Fibroblast of the aortic adventitia (primary cell): ENCODE data around the gene TTYH1. TPM values are rescaled to one million over a fixed set of nuclear protein-coding genes. Genes with fewer than 3 reads are reported as not detected.

Experiments
- DNase-seq: peaks from one replicate; pipeline ENCODE4 v3.0.0-alpha.2; 2010; ENCODE audit warnings: low read depth
- H3K4me3 ChIP-seq: 2 replicates; pipeline ENCODE4 v1.5.1; 2011; ENCODE audit warnings: low read depth, mild to moderate bottlenecking, control low read depth, low read length, moderate library complexity
- CTCF ChIP-seq: IDR thresholded peaks from 2 replicates; pipeline ENCODE4 v1.5.1; 2011; ENCODE audit warnings: mild to moderate bottlenecking, low read length, control low read depth, inconsistent platforms; ENCODE audit not compliant: insufficient read depth
- total RNA-seq: library from RNA; depleted of rRNA; stranded (reverse); fragments of >200 nt; gene quantifications from 2 replicates; pipeline ENCODE4 v1.2.3, GENCODE V29; 2012; ENCODE audit warnings: low replicate concordance

Gene TTYH1
- total RNA-seq, 1 donor: not detected

GRCh38 chr19:54453921-54454780 lies 38.9 kb downstream of the TTYH1 start:
- DNase-seq: no peak
- no peak overlapping the region for H3K4me3 ChIP-seq
- no peak for TF ChIP-seq CTCF

GRCh38 chr19:54454781-54455675 lies 39.8 kb downstream of the TTYH1 start:
- DNase-seq: no peak
- no peak for TF ChIP-seq CTCF

GRCh38 chr19:54455786-54456422 lies 40.6 kb downstream of the TTYH1 start:
- no peak for TF ChIP-seq CTCF
- DNase-seq: no peak
- no peak overlapping the region for H3K4me3 ChIP-seq

More at GRCh38 chr19:54454781-54455675, 39.8 kb downstream of the TTYH1 start:
- H3K4me3 ChIP-seq: no peak overlapping the region

GRCh38 chr19:54456423-54457373 lies 41.4 kb downstream of the TTYH1 start:
- DNase-seq: no peak

GRCh38 chr19:54457773-54458647 lies 42.7 kb downstream of the TTYH1 start:
- no peak for DNase-seq
- no peak for TF ChIP-seq CTCF
- no peak overlapping the region for H3K4me3 ChIP-seq

More at GRCh38 chr19:54456423-54457373, 41.4 kb downstream of the TTYH1 start:
- no peak for TF ChIP-seq CTCF
- H3K4me3 ChIP-seq: no peak overlapping the region
